ENCODE measurements around the gene CCDC141. TPM values are rescaled to one million over a fixed set of nuclear protein-coding genes. Genes with fewer than 3 reads are reported as not detected.

The CCDC141 gene
- total RNA-seq, 2 experiments from 2014 or later, result 30.6 to 31.5 TPM

DNA sequence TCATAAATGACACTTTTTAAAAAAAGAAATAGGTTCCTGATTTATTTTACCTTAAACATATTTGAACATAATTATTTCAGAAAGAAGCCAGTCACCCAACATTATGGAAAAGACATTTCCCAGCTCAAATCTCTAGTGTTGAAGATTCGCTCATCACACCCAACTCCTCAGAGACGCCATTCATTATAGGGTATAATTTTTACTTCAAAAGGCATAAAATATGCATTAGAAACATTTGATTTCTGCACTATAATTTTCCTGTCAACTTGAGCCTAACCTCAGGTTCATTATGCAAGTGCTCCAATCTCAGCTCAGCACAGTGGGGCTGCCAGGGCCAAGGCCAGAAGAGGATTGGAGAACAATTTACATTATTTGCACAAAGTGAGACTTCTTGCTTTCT, 183.9 kb downstream of the CCDC141 start:
- Histone ChIP-seq H3K9me3 (ENCODE audit: control insufficient read depth in 1 of 2, insufficient read depth in 1 of 2, low read length in 2 of 2) (no peaks in the 10 kb centered on the region), H3K27ac (ENCODE audit: low read depth in 1 of 2, low read length in 2 of 2) (no peak overlapping the region), H3K4me3 (ENCODE audit: low read length) (no peak overlapping the region), H3K4me1 (ENCODE audit: insufficient read depth, low read length) (no peaks in the 10 kb centered on the region), H3K27me3 (ENCODE audit: control insufficient read depth in 1 of 2, insufficient read depth in 2 of 2, low read length in 2 of 2) (no peaks in the 10 kb centered on the region), H3K36me3 (ENCODE audit: insufficient read depth, low read length) (no peaks in the 10 kb centered on the region)
- ChIA-PET CTCF (no interaction called here), POLR2A (no interaction called here)
- ATAC-seq (ENCODE audit: poor library complexity) (no peak), DNase-seq (no peak)
- Mint-ChIP-seq H3K9me3 (no peaks in the 10 kb centered on the region), H3K4me1 (ENCODE audit: low read depth) (no peaks in the 10 kb centered on the region), H3K27ac (no peak overlapping the region), H3K4me3 (no peak overlapping the region), H3K27me3 (no peaks in the 10 kb centered on the region), H3K36me3 (ENCODE audit: low read depth) (peaks cover 55% of the 10 kb centered on the region)
- TF ChIP-seq, protein P1, sequence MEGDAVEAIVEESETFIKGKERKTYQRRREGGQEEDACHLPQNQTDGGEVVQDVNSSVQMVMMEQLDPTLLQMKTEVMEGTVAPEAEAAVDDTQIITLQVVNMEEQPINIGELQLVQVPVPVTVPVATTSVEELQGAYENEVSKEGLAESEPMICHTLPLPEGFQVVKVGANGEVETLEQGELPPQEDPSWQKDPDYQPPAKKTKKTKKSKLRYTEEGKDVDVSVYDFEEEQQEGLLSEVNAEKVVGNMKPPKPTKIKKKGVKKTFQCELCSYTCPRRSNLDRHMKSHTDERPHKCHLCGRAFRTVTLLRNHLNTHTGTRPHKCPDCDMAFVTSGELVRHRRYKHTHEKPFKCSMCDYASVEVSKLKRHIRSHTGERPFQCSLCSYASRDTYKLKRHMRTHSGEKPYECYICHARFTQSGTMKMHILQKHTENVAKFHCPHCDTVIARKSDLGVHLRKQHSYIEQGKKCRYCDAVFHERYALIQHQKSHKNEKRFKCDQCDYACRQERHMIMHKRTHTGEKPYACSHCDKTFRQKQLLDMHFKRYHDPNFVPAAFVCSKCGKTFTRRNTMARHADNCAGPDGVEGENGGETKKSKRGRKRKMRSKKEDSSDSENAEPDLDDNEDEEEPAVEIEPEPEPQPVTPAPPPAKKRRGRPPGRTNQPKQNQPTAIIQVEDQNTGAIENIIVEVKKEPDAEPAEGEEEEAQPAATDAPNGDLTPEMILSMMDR (IDR thresholded peaks at IDR 0.05), result no peak
- intact Hi-C loops (cut with DNase I, micrococcal nuclease), result no loop called here

DNA sequence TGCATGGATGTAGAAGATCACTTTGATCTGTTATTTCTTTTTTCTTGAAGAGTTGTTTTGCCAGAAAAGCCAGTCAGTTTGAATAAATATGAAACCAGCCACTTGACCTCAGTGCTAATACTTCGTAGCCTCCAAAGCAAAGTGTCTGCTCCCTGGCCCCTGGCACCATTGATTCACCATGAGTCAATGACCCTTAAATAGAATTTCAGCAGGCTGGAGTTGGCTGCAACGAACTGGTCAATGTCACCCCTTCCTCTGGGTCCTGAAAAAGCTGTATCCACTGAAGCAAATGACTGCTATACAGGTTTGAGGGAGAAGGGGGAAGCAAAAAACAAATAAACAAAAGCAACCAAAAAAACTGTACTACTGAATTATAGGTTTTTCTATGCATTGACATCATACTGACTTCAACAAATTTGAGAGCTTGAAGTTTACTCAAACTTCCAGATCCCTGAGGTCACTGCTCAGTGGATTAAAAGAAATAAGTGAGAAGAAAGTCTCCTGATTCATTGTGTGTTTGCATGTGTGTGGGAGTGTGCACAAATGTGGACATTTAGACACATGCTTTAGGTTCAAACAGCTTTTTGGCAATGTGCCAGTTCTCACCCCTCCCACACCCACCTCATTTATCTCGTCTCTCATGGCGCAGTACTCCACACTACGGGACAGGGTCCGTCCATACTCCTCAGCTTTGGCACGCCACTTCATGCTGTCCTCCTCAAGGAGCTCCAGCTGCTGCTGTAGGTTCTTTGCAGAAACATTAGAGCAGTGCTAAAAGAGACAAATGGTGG, 184.6 kb downstream of the CCDC141 start:
- H3K4me1 ChIP-seq (ENCODE audit: insufficient read depth, low read length), result no peaks in the 10 kb centered on the region
- ATAC-seq (ENCODE audit: poor library complexity) (no peak), DNase-seq (no peak)
- H3K27me3 Mint-ChIP-seq, result no peaks in the 10 kb centered on the region
- H3K4me1 Mint-ChIP-seq (ENCODE audit: low read depth), result no peaks in the 10 kb centered on the region
- peaks cover 61% of the 10 kb centered on the region for H3K36me3 Mint-ChIP-seq (ENCODE audit: low read depth)
- no peak overlapping the region for H3K27ac Mint-ChIP-seq
- H3K27me3 ChIP-seq (ENCODE audit: control insufficient read depth in 1 of 2, insufficient read depth in 2 of 2, low read length in 2 of 2), result no peaks in the 10 kb centered on the region
- intact Hi-C loops (cut with DNase I, micrococcal nuclease), result no loop called here
- CTCF ChIA-PET, result no interaction called here
- TF ChIP-seq, protein P1 (IDR thresholded peaks at IDR 0.05), result no peak
- POLR2A ChIA-PET, result no interaction called here
- H3K36me3 ChIP-seq (ENCODE audit: insufficient read depth, low read length), result no peaks in the 10 kb centered on the region
- H3K27ac ChIP-seq (ENCODE audit: low read depth in 1 of 2, low read length in 2 of 2), result no peak overlapping the region
- H3K4me3 ChIP-seq (ENCODE audit: low read length), result no peak overlapping the region
- no peaks in the 10 kb centered on the region for H3K9me3 ChIP-seq (ENCODE audit: control insufficient read depth in 1 of 2, insufficient read depth in 1 of 2, low read length in 2 of 2)
- no peaks in the 10 kb centered on the region for H3K9me3 Mint-ChIP-seq
- no peak overlapping the region for H3K4me3 Mint-ChIP-seq

DNA sequence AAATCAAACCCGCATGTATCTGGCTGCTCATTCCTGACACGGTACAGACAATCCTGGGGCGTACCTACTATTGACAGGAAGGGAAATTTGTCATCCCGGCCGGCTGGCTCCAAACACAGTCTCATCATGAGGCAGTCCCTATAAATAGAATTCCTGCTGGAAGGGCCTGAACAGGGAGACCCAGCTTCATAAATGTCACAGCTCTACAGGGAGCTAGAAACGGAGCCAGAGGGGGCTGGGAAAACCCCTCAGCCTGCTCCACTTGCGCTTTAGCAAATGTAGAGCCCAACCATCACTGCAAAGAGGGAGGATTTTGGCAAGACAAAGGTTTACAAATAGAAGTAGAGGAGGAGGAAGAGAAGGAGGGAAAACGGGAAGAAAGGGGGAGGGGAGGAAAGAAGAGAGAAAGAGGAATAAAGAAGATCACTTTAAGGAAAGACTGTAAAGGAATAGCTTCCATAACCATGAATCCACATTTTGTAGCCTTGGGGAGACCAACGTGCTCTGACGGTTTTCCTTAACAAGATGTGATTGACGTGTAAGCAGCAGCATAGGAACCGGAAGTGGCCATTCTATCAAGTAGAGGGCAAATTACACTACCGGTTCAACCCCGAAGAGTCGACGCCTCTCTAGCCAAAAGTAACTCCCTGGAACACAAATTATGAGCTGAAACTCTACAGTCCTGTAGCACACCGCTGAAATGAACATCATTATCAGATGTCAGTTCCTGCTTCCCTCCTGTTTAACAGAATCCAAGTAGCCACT, 185.9 kb downstream of the CCDC141 start:
- ATAC-seq (ENCODE audit: poor library complexity), result no peak
- POLR2A ChIA-PET, result no interaction called here
- CTCF ChIA-PET, result no interaction called here

More for the DNA sequence above, 185.9 kb downstream of the CCDC141 start:
- Mint-ChIP-seq H3K9me3 (no peaks in the 10 kb centered on the region), H3K4me3 (no peak overlapping the region), H3K36me3 (ENCODE audit: low read depth) (peaks cover 61% of the 10 kb centered on the region), H3K4me1 (ENCODE audit: low read depth) (no peaks in the 10 kb centered on the region), H3K27ac (no peak overlapping the region), H3K27me3 (no peaks in the 10 kb centered on the region)
- TF ChIP-seq, protein P1 (IDR thresholded peaks at IDR 0.05), result no peak
- Histone ChIP-seq H3K27me3 (ENCODE audit: control insufficient read depth in 1 of 2, insufficient read depth in 2 of 2, low read length in 2 of 2) (no peaks in the 10 kb centered on the region), H3K9me3 (ENCODE audit: control insufficient read depth in 1 of 2, insufficient read depth in 1 of 2, low read length in 2 of 2) (no peaks in the 10 kb centered on the region), H3K36me3 (ENCODE audit: insufficient read depth, low read length) (no peaks in the 10 kb centered on the region), H3K4me3 (ENCODE audit: low read length) (no peak overlapping the region), H3K4me1 (ENCODE audit: insufficient read depth, low read length) (no peaks in the 10 kb centered on the region), H3K27ac (ENCODE audit: low read depth in 1 of 2, low read length in 2 of 2) (no peak overlapping the region)
- no peak for DNase-seq
- intact Hi-C loops (cut with DNase I, micrococcal nuclease), result no loop called here
